GM21717 (cell line): ENCODE results near the gene GLIPR2.
A peak's percentile ranks its signal among the peaks of the same experiment; 100 is the strongest.
"Not testable (repeated sequence)": the region's sequence is repeated elsewhere in the genome, so short reads cannot be mapped to it uniquely, and the experiment has no call there.

ENCODE experiments used
- ATAC-seq: cut with Tn5 transposase; IDR thresholded peaks from one replicate; pipeline ENCODE4 v1.9.1; 2021; ENCODE audit warnings: mild to moderate bottlenecking, moderate library complexity; ENCODE audit not compliant: unreplicated experiment

GLIPR2 gene

DNA sequence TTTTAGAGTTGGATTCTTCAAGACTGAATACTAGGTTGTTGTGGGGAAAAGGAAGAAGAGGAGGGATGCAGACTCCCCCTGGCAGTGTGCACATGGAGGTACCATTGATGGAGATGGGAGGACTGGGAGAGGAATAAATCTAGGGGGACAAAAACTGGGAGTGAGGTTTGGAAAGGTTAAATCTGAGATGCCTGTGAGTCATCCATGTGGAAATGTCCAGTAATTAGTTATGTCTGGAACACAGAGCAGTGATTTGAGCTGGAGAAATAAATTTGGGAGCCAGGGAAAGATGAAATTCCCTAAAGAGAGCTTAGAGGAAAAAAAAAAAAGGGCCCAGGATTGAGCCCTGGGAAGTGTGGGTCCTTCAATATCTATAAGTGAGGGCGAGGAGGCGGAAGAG, 24.7 kb downstream of the GLIPR2 start:
- no peak for ATAC-seq

GRCh38 chr9:36162211-36162738, 25.7 kb downstream of the GLIPR2 start:
- no peak for ATAC-seq

DNA sequence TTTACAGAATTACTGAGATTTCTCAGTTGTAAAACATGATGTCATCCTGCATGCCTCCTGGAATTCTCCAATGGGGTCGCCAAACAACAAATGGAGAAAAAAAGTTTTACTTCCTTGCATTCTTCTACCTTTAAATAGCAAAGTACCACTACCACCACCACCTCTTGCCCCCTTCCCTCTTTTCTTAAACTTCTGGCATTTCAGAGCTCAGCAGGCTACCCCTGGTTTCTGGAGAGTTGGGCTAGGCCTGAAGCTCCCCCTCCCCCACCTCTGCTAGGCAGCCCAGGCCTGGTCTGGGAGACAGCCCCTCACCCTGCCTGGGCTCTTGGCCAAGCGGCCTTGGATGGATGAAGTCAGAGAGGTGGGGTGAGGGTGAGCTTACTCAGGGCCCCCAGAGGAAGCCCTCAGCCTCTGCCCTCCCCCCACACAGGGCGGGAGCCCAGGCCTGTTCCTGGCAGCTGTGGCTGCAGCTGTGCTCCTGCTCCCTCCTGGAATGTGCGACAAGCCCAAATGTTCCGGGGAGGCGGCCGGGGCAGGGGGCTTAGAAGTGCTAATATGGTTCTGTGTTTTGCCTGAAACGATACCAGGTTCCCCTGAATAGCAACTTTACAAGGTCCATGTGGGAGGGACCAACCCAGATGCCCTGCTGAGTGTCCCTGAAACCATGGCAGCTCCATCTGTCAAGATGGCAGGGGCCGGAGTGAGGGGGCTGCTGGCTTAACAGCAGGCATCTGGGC, 26.7 kb downstream of the GLIPR2 start:
- ATAC-seq, result no peak

DNA sequence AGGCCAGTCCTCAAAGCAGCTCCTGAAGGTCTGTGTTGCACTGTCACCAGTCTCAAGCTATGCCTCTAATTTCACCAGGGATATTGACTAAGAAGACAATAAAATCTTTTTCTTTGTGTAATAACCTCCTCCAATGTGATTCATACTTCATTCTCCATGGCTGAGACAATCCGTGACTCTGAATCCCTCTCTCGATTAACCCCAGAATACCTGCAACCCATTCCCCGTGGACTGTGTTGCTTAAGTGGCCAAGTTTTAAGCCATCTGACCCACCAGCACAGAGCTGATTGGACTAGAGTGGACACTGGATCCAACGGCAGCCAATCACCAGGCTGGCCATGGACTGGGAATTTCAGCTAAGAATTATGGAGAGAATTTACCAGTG, 27.2 kb downstream of the GLIPR2 start:
- no peak for ATAC-seq

- no peak for ATAC-seq
Measured at GRCh38 chr9:36164372-36164771, 27.8 kb downstream of the GLIPR2 start.

DNA sequence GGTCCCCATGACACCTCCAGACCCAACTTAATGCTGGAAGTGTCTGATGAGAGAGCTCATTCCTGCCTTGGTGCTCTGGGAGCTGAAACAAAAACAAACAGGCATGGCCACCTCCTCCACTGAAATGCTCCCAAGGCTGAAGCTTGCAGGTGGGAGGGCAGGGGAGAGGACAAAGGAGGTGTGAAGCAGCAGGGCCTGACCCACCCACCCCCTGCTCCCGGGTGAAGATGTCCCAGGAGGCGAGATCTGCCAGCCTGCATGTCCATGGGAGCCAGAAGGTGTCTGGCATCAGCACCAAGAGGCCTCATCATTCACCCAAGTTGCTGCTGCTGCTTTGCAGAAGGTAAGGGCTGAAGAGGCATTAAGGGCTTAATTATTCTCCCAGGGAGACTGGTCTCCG, 28.5 kb downstream of the GLIPR2 start:
- no peak for ATAC-seq

GRCh38 chr9:36165826-36166167, 29.3 kb downstream of the GLIPR2 start:
- no peak for ATAC-seq

- ATAC-seq, result peak; percentile 78
Measured at GRCh38 chr9:36166168-36166927, 29.8 kb downstream of the GLIPR2 start.

DNA sequence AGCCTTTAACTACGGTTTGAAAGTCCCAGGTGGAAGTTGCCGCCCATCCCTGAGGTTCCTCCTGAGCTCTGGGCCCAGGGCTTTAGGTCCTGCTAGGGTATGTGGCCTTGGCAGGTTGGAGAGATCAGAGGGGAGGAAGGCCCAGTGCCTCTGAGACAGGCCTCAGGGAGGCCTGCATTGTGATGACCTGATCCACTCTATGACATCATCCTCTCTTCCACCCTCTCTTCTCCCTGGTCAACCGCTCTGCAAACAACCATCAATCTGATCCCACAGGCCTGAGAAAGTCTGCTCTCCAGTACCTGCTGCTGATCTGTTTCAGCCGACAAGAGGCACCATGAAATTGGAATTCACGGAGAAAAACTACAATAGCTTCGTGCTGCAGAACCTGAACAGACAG, 32.6 kb downstream of the GLIPR2 start, which contains the start of gene CCIN:
CCIN (plus strand) TSS at position 223 of the 400 bp plus-strand sequence; CDS start at position 338, 115 bp downstream.
- ATAC-seq, result no peak

DNA sequence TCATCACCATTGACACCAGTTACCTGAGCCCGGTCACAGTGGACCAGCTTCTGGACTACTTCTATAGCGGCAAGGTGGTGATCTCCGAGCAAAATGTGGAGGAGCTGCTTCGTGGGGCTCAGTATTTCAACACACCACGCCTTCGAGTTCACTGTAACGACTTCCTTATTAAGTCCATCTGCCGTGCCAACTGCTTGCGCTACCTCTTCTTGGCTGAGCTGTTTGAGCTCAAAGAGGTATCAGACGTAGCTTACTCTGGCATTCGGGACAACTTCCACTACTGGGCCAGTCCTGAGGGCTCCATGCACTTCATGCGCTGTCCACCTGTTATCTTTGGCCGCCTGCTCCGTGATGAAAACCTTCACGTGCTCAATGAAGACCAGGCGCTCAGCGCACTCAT, 33.2 kb downstream of the GLIPR2 start:
- ATAC-seq, result no peak

- ATAC-seq, result no peak
Measured at GRCh38 chr9:36170531-36170930, 34.0 kb downstream of the GLIPR2 start.

DNA sequence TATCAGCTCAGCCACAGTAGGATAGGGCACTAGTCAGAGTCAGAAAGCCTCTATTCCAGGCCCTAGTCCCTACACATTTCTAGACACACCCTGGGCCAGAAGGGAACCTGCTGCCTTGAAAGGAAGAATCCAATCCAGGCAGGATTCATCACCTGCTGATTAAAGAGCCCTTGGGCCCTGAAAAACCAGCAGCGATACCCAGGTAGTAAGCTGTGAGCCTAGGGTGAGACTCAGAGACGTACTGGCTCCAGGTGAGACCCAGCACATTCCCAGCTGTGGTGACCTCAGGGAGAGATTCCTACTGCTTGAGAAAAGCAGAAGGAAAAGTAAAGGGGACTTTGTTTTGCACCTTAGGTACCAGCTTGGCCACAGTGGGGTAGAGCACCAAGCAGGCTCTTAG, 37.3 kb downstream of the GLIPR2 start:
- no peak for ATAC-seq

GRCh38 chr9:36174271-36174670, 37.7 kb downstream of the GLIPR2 start:
- no peak for ATAC-seq

- ATAC-seq, result no peak
Measured at GRCh38 chr9:36174731-36175130, 38.2 kb downstream of the GLIPR2 start.

DNA sequence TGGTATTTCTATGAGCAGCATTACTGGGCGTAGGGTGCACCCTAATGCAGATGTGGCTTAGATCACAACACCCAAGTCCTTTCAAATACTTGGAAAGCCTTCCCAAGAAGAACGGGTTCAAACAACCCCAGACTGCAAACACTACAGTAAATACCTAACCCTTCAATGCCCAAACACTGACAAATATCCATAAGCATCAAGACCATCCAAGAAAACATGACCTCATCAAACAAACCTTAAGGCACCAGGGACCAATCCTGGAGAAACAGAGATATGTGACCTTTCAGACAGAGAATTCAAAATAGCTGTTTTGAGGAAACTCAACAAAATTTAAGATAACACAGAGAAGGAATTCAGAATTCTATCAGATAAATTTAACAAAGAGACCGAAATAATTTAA, 38.7 kb downstream of the GLIPR2 start:
- not testable (repeated sequence) for ATAC-seq

- not testable (repeated sequence) for ATAC-seq
Measured at GRCh38 chr9:36176496-36176895, 40.0 kb downstream of the GLIPR2 start.

DNA sequence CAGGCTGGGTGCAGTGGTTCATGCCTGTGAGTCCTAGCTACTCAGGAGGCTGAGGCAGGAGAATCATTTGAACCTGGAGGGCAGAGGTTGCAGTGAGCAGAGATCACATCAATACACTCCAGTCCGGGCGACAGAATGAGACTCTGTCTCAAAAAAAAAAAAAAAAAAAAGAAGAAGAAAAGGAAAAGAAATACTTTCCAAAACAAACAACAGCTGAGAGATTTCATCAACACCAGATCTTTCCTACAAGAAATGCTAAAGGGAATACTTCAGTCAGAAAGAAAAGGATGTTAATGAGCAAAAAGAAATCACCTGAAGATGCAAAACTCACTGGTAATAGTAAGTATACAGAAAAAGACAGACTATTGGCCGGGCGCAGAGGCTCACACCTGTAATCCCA, 41.0 kb downstream of the GLIPR2 start:
- ATAC-seq, result no peak

- not testable (repeated sequence) for ATAC-seq
Measured at GRCh38 chr9:36180243-36180642, 43.7 kb downstream of the GLIPR2 start.

DNA sequence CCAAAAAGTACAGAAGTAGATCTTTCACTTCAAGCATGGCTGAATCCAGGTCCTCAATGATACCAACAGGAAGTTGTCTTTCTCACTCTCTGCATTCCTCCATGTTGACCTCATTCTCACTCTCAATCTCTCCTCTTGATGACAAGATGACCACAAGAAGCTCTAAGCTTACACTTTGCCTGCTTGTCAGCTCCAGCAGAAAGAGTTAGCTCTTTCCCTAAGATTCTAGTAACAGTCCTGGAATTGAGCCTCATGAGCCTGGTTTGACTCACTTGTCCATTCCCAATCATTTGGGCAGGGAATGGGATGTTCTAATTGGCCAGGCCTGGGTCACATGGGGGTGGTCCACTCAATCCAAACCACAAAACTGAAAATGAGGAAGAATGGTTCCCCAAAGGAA, 50.9 kb downstream of the GLIPR2 start:
- ATAC-seq, result no peak

GRCh38 chr9:36188212-36188611, 51.7 kb downstream of the GLIPR2 start:
- ATAC-seq, result no peak

DNA sequence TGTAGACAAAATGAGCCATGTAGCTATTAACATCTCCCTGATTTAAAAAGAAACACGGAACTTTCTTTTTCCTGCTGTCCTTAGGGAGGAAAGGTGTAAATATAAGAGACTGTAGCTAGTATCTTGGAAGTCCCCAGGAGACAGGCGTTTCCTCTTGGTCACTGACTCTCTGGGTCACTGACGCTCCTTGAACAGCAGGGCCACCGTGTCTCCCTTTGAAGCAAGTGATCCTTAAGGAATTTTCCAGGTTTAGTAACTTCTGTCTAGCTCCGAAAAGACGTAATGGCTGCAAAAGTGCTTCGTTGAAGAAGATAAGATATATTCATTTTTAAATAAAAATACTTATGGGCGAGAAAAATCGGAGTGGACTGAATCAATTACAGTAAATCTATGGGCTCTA, 53.4 kb downstream of the GLIPR2 start:
- ATAC-seq, result no peak
